Smooth muscle cell (in vitro differentiated cells): ENCODE data around the gene SPATA31D3. TPM values are rescaled to one million over a fixed set of nuclear protein-coding genes. Genes with fewer than 3 reads are reported as not detected.
"Not testable (repeated sequence)": the region's sequence is repeated elsewhere in the genome, so short reads cannot be mapped to it uniquely, and the experiment has no call there.

Experiments
- DNase-seq: peaks from one replicate; lab custom pipeline; 2025; ENCODE audit not compliant: unreplicated experiment; lab: John Stamatoyannopoulos, UW
- H2AFZ ChIP-seq: fragments of 200-600 bp; sonication (generic); 2 replicates; pipeline ENCODE4 v1.6.0; 2016; ENCODE audit warnings: antibody characterized with exemption, low read depth, mild to moderate bottlenecking
- H3F3A ChIP-seq: fragments of 200-600 bp; sonication (generic); 2 replicates; pipeline ENCODE4 v1.6.0; 2017; ENCODE audit warnings: antibody characterized with exemption, low read depth
- H3K27ac ChIP-seq: fragments of 200-600 bp; sonication (generic); 2 replicates; pipeline ENCODE4 v1.5.1; 2016; ENCODE audit warnings: low read depth, mild to moderate bottlenecking
- H3K27me3 ChIP-seq: fragments of 200-600 bp; sonication (generic); 2 replicates; pipeline ENCODE4 v1.6.1; 2016; ENCODE audit warnings: low read depth, mild to moderate bottlenecking
- H3K36me3 ChIP-seq: fragments of 200-600 bp; sonication (generic); 2 replicates; pipeline ENCODE4 v1.5.1; 2016; ENCODE audit warnings: low read depth
- H3K4me1 ChIP-seq: fragments of 200-600 bp; sonication (generic); 2 replicates; pipeline ENCODE4 v1.5.1; 2016; ENCODE audit warnings: low read depth
- H3K4me2 ChIP-seq: fragments of 200-600 bp; sonication (generic); 2 replicates; pipeline ENCODE4 v1.6.0; 2016; ENCODE audit warnings: mild to moderate bottlenecking
- H3K4me3 ChIP-seq: fragments of 200-600 bp; sonication (generic); 2 replicates; pipeline ENCODE4 v1.5.1; 2016; ENCODE audit warnings: mild to moderate bottlenecking
- H3K79me2 ChIP-seq: fragments of 200-600 bp; sonication (generic); 2 replicates; pipeline ENCODE4 v1.6.0; 2016; ENCODE audit warnings: low read depth, mild to moderate bottlenecking
- H3K9ac ChIP-seq: fragments of 200-600 bp; sonication (generic); 2 replicates; pipeline ENCODE4 v1.6.0; 2016; ENCODE audit warnings: low read depth
- H3K9me3 ChIP-seq: fragments of 200-600 bp; sonication (generic); replicated peaks from 2 replicates; pipeline ENCODE4 v1.5.1; 2016; ENCODE audit warnings: low read depth
- H4K20me1 ChIP-seq: fragments of 200-600 bp; sonication (generic); 2 replicates; pipeline ENCODE4 v1.6.0; 2016; ENCODE audit warnings: low read depth
- CTCF ChIP-seq: fragments of 200-600 bp; sonication (generic); IDR thresholded peaks from 2 replicates; pipeline ENCODE4 v1.5.1; 2017; ENCODE audit warnings: borderline replicate concordance, mild to moderate bottlenecking, antibody characterized with exemption; ENCODE audit not compliant: insufficient read depth, poor library complexity, severe bottlenecking
- WGBS: methylation state at CpG from one replicate; pipeline ENCODE4 v1.1.7; 2016; ENCODE audit warnings: low lambda C conversion rate; 5-methylcytosine and 5-hydroxymethylcytosine counted together
- polyA plus RNA-seq: library from polyadenylated mRNA; unstranded; fragments of >200 nt; fragmentation: Nextera tagmentation; extraction: Ambion mirVana; gene quantifications from 2 replicates; pipeline ENCODE4 v1.2.1, GENCODE V29; 2016
- total RNA-seq: library from RNA; depleted of rRNA; stranded (reverse); fragments of >200 nt; gene quantifications from 2 replicates; pipeline ENCODE4 v1.2.3, GENCODE V29; 2014

Gene SPATA31D3
- total RNA-seq: not detected in 2 replicates
- polyA plus RNA-seq: not detected in 2 replicates

- no CpG with 5 or more reads among the region's 2 CpGs for WGBS
- not testable (repeated sequence) for H3K4me3 ChIP-seq, H2AFZ ChIP-seq, H3K4me2 ChIP-seq, H3K4me1 ChIP-seq, H4K20me1 ChIP-seq, H3K79me2 ChIP-seq, H3K27ac ChIP-seq, H3K9ac ChIP-seq, H3K36me3 ChIP-seq, H3F3A ChIP-seq, H3K9me3 ChIP-seq, DNase-seq, H3K27me3 ChIP-seq
Observed at GRCh38 chr9:81943393-81943792, at the start of gene SPATA31D3. Gene SPATA31D3, plus strand, starts transcription at chr9:81943500. Its CDS starts 86 bp downstream, at chr9:81943586.

- H3K27ac ChIP-seq: no peak overlapping the region
- no peaks in the 10 kb centered on the region for H3K36me3 ChIP-seq
- H3K27me3 ChIP-seq: no peaks in the 10 kb centered on the region
- no peaks in the 10 kb centered on the region for H3K9me3 ChIP-seq
- H3F3A ChIP-seq: no peaks in the 10 kb centered on the region
- no peak overlapping the region for H3K4me2 ChIP-seq
- H3K4me1 ChIP-seq: no peaks in the 10 kb centered on the region
- H3K79me2 ChIP-seq: no peaks in the 10 kb centered on the region
- TF ChIP-seq CTCF: no peak
- no peak for DNase-seq
- H4K20me1 ChIP-seq: no peaks in the 10 kb centered on the region
- 61% methylated on average over 3 of the region's 3 CpGs for WGBS
- no peak overlapping the region for H3K9ac ChIP-seq
- no peak overlapping the region for H3K4me3 ChIP-seq
- H2AFZ ChIP-seq: no peak overlapping the region
Observed at GRCh38 chr9:81893929-81894328, 49.4 kb upstream of the SPATA31D3 start.

DNA sequence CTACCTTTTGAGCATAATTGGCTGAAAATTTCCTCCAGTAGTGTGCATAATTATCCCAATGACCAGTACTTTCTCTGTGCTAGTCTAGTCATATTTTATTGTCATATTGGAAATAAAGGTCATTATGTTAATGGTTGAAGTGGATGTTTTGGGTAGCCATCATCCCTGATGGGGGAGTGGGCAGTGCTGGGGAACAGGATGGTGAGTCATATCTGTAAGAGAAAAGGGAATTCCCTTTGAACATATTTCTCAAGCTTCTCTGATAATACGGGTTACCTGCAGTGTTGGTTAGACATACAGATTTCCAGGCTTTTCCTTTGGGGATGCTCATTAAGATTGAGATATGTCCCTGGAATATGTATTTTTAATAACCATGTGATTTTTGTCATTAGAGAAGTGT, 48.4 kb upstream of the SPATA31D3 start:
- Histone ChIP-seq H4K20me1 (no peaks in the 10 kb centered on the region), H3K4me2 (no peak overlapping the region), H3K79me2 (no peaks in the 10 kb centered on the region), H3K36me3 (no peaks in the 10 kb centered on the region), H3F3A (no peaks in the 10 kb centered on the region), H3K27ac (no peak overlapping the region), H3K27me3 (no peaks in the 10 kb centered on the region), H2AFZ (no peak overlapping the region), H3K9me3 (no peaks in the 10 kb centered on the region), H3K9ac (no peak overlapping the region), H3K4me3 (no peak overlapping the region), H3K4me1 (no peaks in the 10 kb centered on the region)
- no peak for TF ChIP-seq CTCF
- DNase-seq: no peak
- 85% methylated on average over 1 of the region's 1 CpG for WGBS

- Histone ChIP-seq H2AFZ (no peak overlapping the region), H4K20me1 (no peaks in the 10 kb centered on the region), H3K27me3 (no peaks in the 10 kb centered on the region), H3K36me3 (no peaks in the 10 kb centered on the region), H3K4me1 (no peaks in the 10 kb centered on the region), H3K4me3 (no peak overlapping the region), H3K4me2 (no peak overlapping the region), H3F3A (no peaks in the 10 kb centered on the region), H3K79me2 (no peaks in the 10 kb centered on the region), H3K9ac (no peak overlapping the region), H3K9me3 (no peaks in the 10 kb centered on the region), H3K27ac (no peak overlapping the region)
- no peak for TF ChIP-seq CTCF
- DNase-seq: no peak
Observed at GRCh38 chr9:81896070-81896469, 47.2 kb upstream of the SPATA31D3 start.
